Bronchial epithelial cell (primary cell): Measurements from ENCODE around the gene ZBTB16. TPM values are rescaled to one million over a fixed set of nuclear protein-coding genes. Genes with fewer than 3 reads are reported as not detected.

Source experiments
- DNase-seq: peaks from one replicate; pipeline ENCODE4 v3.0.0-alpha.2; 2010; ENCODE audit warnings: low read depth
- FAIRE-seq: peaks from 2 replicates; lab custom pipeline; 2011; peaks lifted over from hg19 to GRCh38; lab: Jason Lieb, UNC
- H3K27me3 ChIP-seq: 2 replicates; pipeline ENCODE4 v1.5.1; 2011; ENCODE audit warnings: low read length; ENCODE audit not compliant: control insufficient read depth, insufficient read depth
- H3K36me3 ChIP-seq: 2 replicates; pipeline ENCODE4 v1.5.1; 2011; ENCODE audit warnings: low read length; ENCODE audit not compliant: control insufficient read depth, insufficient read depth
- H3K4me3 ChIP-seq: 2 replicates; pipeline ENCODE4 v1.5.1; 2011; ENCODE audit warnings: mild to moderate bottlenecking, low read depth, low read length, control low read depth
- CTCF ChIP-seq: IDR thresholded peaks from 2 replicates; pipeline ENCODE4 v1.5.1; 2011; ENCODE audit warnings: mild to moderate bottlenecking, moderate library complexity, low read length, control low read depth, inconsistent platforms; ENCODE audit not compliant: insufficient read depth, severe bottlenecking
- total RNA-seq: library from RNA; depleted of rRNA; stranded (reverse); fragments of >200 nt; gene quantifications from 2 replicates; pipeline ENCODE4 v1.2.1, GENCODE V29; 2014

Gene ZBTB16
- total RNA-seq, 1 donor from 2014 or later, result 3.2 TPM

GRCh38 chr11:114288136-114288535 lies 228.6 kb downstream of the ZBTB16 start:
- DNase-seq (no peak), FAIRE-seq (no peak)
- no peak for TF ChIP-seq CTCF
- H3K4me3 ChIP-seq, result no peak overlapping the region
- H3K36me3 ChIP-seq, result no peaks in the 10 kb centered on the region
- H3K27me3 ChIP-seq, result no peaks in the 10 kb centered on the region

GRCh38 chr11:114289779-114290178 lies 230.3 kb downstream of the ZBTB16 start:
- no peak for TF ChIP-seq CTCF

GRCh38 chr11:114290503-114291235 lies 231.2 kb downstream of the ZBTB16 start:
- Histone ChIP-seq H3K36me3 (no peaks in the 10 kb centered on the region), H3K4me3 (no peak overlapping the region), H3K27me3 (no peaks in the 10 kb centered on the region)
- DNase-seq (no peak), FAIRE-seq (no peak)
- TF ChIP-seq CTCF, result no peak

More at GRCh38 chr11:114289779-114290178, 230.3 kb downstream of the ZBTB16 start:
- no peaks in the 10 kb centered on the region for H3K36me3 ChIP-seq
- no peaks in the 10 kb centered on the region for H3K27me3 ChIP-seq
- H3K4me3 ChIP-seq, result no peak overlapping the region
- DNase-seq (no peak), FAIRE-seq (no peak)

GRCh38 chr11:114291381-114291780 lies 231.9 kb downstream of the ZBTB16 start:
- no peak overlapping the region for H3K4me3 ChIP-seq
- no peak for TF ChIP-seq CTCF
- no peak for DNase-seq
- H3K36me3 ChIP-seq, result no peaks in the 10 kb centered on the region
- FAIRE-seq, result no peak
- no peaks in the 10 kb centered on the region for H3K27me3 ChIP-seq

GRCh38 chr11:114291842-114292680 lies 232.6 kb downstream of the ZBTB16 start:
- peak; percentile 57 for DNase-seq
- no peak for FAIRE-seq
- no peak for TF ChIP-seq CTCF
- Histone ChIP-seq H3K36me3 (no peaks in the 10 kb centered on the region), H3K27me3 (no peaks in the 10 kb centered on the region), H3K4me3 (no peak overlapping the region)
